CD4-positive, alpha-beta memory T cell (primary cell): ENCODE measurements around the gene CCM2. TPM values are rescaled to one million over a fixed set of nuclear protein-coding genes. Genes with fewer than 3 reads are reported as not detected.

Experiments used
- CTCF ChIA-PET: fragments of 350-600 bp; sonication (Branson Sonifier 250); formaldehyde crosslinking; loops from one replicate; lab custom pipeline; 2021; ENCODE audit warnings: inconsistent platforms; ENCODE audit not compliant: partially characterized antibody; lab: Charles Lee
- POLR2A ChIA-PET: fragments of 350-600 bp; sonication (Branson Sonifier 250); formaldehyde crosslinking; loops from one replicate; lab custom pipeline; 2021; ENCODE audit not compliant: partially characterized antibody; lab: Charles Lee
- DNase-seq, 5 donors: peaks; one replicate each; pipeline versions ENCODE4 v3.0.0 to v3.0.0-alpha.2; 2020 to 2022; ENCODE audit warnings: mixed read lengths in 1 of 5
- H3K27ac ChIP-seq: one replicate; pipeline ENCODE4 v1.7.0; 2013; ENCODE audit warnings: low read depth, low read length
- H3K27me3 ChIP-seq: 2 replicates; pipeline ENCODE4 v1.7.0; 2013; ENCODE audit warnings: mild to moderate bottlenecking, low read length, moderate library complexity; ENCODE audit not compliant: insufficient read depth
- H3K36me3 ChIP-seq: 2 replicates; pipeline ENCODE4 v1.7.0; 2013; ENCODE audit warnings: mild to moderate bottlenecking, low read length, moderate library complexity; ENCODE audit not compliant: insufficient read depth
- H3K4me1 ChIP-seq: 2 replicates; pipeline ENCODE4 v1.7.0; 2013; ENCODE audit warnings: mild to moderate bottlenecking, low read length, moderate library complexity; ENCODE audit not compliant: insufficient read depth
- H3K4me3 ChIP-seq, 2 donors: one replicate each; pipeline ENCODE4 v1.7.0; 2013; ENCODE audit warnings: low read length in 2 of 2, mild to moderate bottlenecking in 1 of 2
- H3K9me3 ChIP-seq, 2 donors: one replicate each; pipeline ENCODE4 v1.7.0; 2013; ENCODE audit warnings: low read length in 2 of 2, control low read depth in 1 of 2; ENCODE audit not compliant: control insufficient read depth in 1 of 2
- H3K27ac Mint-ChIP-seq, 7 donors: one replicate each; pipeline ENCODE4 v1.8.0; 2020 to 2021; ENCODE audit warnings: mixed read lengths in 7 of 7, mild to moderate bottlenecking in 6 of 7, inconsistent platforms in 3 of 7, moderate library complexity in 3 of 7
- H3K27me3 Mint-ChIP-seq, 2 donors: one replicate each; pipeline ENCODE4 v1.8.0; 2020 to 2021; ENCODE audit warnings: mixed read lengths in 2 of 2
- H3K36me3 Mint-ChIP-seq, 2 donors: one replicate each; pipeline ENCODE4 v1.8.0; 2020 to 2021; ENCODE audit warnings: mixed read lengths in 2 of 2, inconsistent platforms in 1 of 2, mild to moderate bottlenecking in 1 of 2
- H3K4me1 Mint-ChIP-seq, 4 donors: one replicate each; pipeline ENCODE4 v1.8.0; 2020 to 2021; ENCODE audit warnings: mixed read lengths in 4 of 4, mild to moderate bottlenecking in 1 of 4
- H3K4me3 Mint-ChIP-seq, 8 donors: one replicate each; pipeline ENCODE4 v1.8.0; 2020 to 2021; ENCODE audit warnings: mixed read lengths in 8 of 8, mild to moderate bottlenecking in 7 of 8, moderate library complexity in 6 of 8, inconsistent platforms in 3 of 8
- H3K9me3 Mint-ChIP-seq, 8 donors: one replicate each; pipeline ENCODE4 v1.8.0; 2020 to 2021; ENCODE audit warnings: mixed read lengths in 8 of 8, mild to moderate bottlenecking in 5 of 8, inconsistent platforms in 3 of 8, moderate library complexity in 1 of 8
- intact Hi-C: fragments of 100-400 bp; cut with micrococcal nuclease; formaldehyde crosslinking; loops from one replicate; pipeline ENCODE4 v1.15.1; 2023
- polyA plus RNA-seq, 2 donors: library from polyadenylated mRNA; unstranded; fragments of 300-500 nt; fragmentation: Illumina TruSeq; gene quantifications; one replicate each; pipeline ENCODE4 v1.2.3, GENCODE V29; 2021
- total RNA-seq, 2 experiments: library from RNA; stranded (reverse); gene quantifications; one replicate each; pipeline ENCODE4 v1.2.3, GENCODE V29; 2021

The CCM2 gene
- total and polyA plus RNA-seq, 4 experiments from 2014 or later: 82.1 to 200 (median 142) TPM

- H3K9me3 Mint-ChIP-seq: peaks cover 0 to 1% (median 0%) of the 10 kb centered on the region in 8 donors
- ChIA-PET CTCF (interaction anchor here (1.0 to 4.8 kb wide), 3 partner anchors 12 to 75 kb away, joined by 3 to 22 read pairs (median 4); no protein-coding TSS in a partner anchor), POLR2A (interaction anchor here (1.0 to 5.5 kb wide), 3 partner anchors 20 to 75 kb away, joined by 3 to 32 read pairs (median 4); no protein-coding TSS in a partner anchor)
- peaks cover 33 to 67% (median 50%) of the 10 kb centered on the region in 4 donors for H3K4me1 Mint-ChIP-seq
- DNase-seq: no peak
- Histone ChIP-seq H3K4me3 (no peak overlapping the region), H3K27me3 (no peaks in the 10 kb centered on the region), H3K4me1 (peaks cover 20% of the 10 kb centered on the region), H3K27ac (no peak overlapping the region), H3K36me3 (peaks cover 53% of the 10 kb centered on the region), H3K9me3 (no peaks in the 10 kb centered on the region)
- intact Hi-C loops: no loop called here
- no peak overlapping the region for H3K4me3 Mint-ChIP-seq
- no peaks in the 10 kb centered on the region for H3K27me3 Mint-ChIP-seq
- H3K27ac Mint-ChIP-seq: peak overlapping the region in 4 of 7 donors; percentile 3 to 68 (median 42)
- H3K36me3 Mint-ChIP-seq: peaks cover 45 to 76% of the 10 kb centered on the region in 2 donors
Observed at GRCh38 chr7:45048748-45049147, 48.7 kb downstream of the CCM2 start.

- Mint-ChIP-seq H3K4me3 (no peak overlapping the region), H3K27ac (peak overlapping the region in 5 of 7 donors; percentile 20 to 62 (median 25)), H3K4me1 (peaks cover 39 to 74% (median 55%) of the 10 kb centered on the region in 4 donors), H3K36me3 (peaks cover 45 to 76% of the 10 kb centered on the region in 2 donors), H3K27me3 (no peaks in the 10 kb centered on the region), H3K9me3 (peaks cover 0 to 1% (median 0%) of the 10 kb centered on the region in 8 donors)
- intact Hi-C loops: no loop called here
- DNase-seq: no peak
- no peaks in the 10 kb centered on the region for H3K27me3 ChIP-seq
- ChIA-PET CTCF (interaction anchor here (4.8 kb wide), 1 partner anchor 76 kb away, joined by 22 read pairs; no protein-coding TSS in a partner anchor), POLR2A (interaction anchor here (1.0 to 5.5 kb wide), 3 partner anchors 22 to 77 kb away, joined by 3 to 32 read pairs (median 4); no protein-coding TSS in a partner anchor)
- H3K4me3 ChIP-seq: no peak overlapping the region
- peaks cover 59% of the 10 kb centered on the region for H3K36me3 ChIP-seq
- no peak overlapping the region for H3K27ac ChIP-seq
- H3K4me1 ChIP-seq: peaks cover 33% of the 10 kb centered on the region
- no peaks in the 10 kb centered on the region for H3K9me3 ChIP-seq
Observed at GRCh38 chr7:45050198-45050597, 50.2 kb downstream of the CCM2 start.

GRCh38 chr7:45052011-45052410 is 52.0 kb downstream of the CCM2 start:
- ChIA-PET CTCF (interaction anchor here (1.5 to 4.8 kb wide), 2 partner anchors 69 to 78 kb away, joined by 3 to 22 read pairs; no protein-coding TSS in a partner anchor), POLR2A (interaction anchor here (1.0 to 5.5 kb wide), 5 partner anchors 20 to 78 kb away, joined by 3 to 32 read pairs (median 4); no protein-coding TSS in a partner anchor)
- Mint-ChIP-seq H3K27me3 (no peaks in the 10 kb centered on the region), H3K4me3 (no peak overlapping the region), H3K36me3 (peaks cover 42 to 69% of the 10 kb centered on the region in 2 donors), H3K4me1 (peaks cover 43 to 79% (median 61%) of the 10 kb centered on the region in 4 donors), H3K9me3 (peaks cover 0 to 1% (median 0%) of the 10 kb centered on the region in 8 donors), H3K27ac (peak overlapping the region in 5 of 7 donors; percentile 11 to 79 (median 60))
- no peaks in the 10 kb centered on the region for H3K9me3 ChIP-seq
- H3K36me3 ChIP-seq: peaks cover 50% of the 10 kb centered on the region
- no peak for DNase-seq
- intact Hi-C loops: no loop called here
- H3K4me1 ChIP-seq: peaks cover 48% of the 10 kb centered on the region
- no peak overlapping the region for H3K27ac ChIP-seq
- H3K4me3 ChIP-seq: no peak overlapping the region
- no peaks in the 10 kb centered on the region for H3K27me3 ChIP-seq

- intact Hi-C loops: no loop called here
- peaks cover 41 to 69% of the 10 kb centered on the region in 2 donors for H3K36me3 Mint-ChIP-seq
- Histone ChIP-seq H3K27ac (no peak overlapping the region), H3K4me1 (peaks cover 55% of the 10 kb centered on the region), H3K27me3 (no peaks in the 10 kb centered on the region), H3K36me3 (peaks cover 43% of the 10 kb centered on the region), H3K4me3 (no peak overlapping the region), H3K9me3 (no peaks in the 10 kb centered on the region)
- CTCF ChIA-PET: interaction anchor here (0.9 to 1.7 kb wide), 7 partner anchors 16 to 83 kb away, joined by 3 to 6 read pairs (median 3); no protein-coding TSS in a partner anchor
- no peak for DNase-seq
- H3K4me1 Mint-ChIP-seq: peaks cover 50 to 83% (median 67%) of the 10 kb centered on the region in 4 donors
- H3K9me3 Mint-ChIP-seq: peaks cover 0 to 1% (median 0%) of the 10 kb centered on the region in 8 donors
- H3K4me3 Mint-ChIP-seq: no peak overlapping the region
- POLR2A ChIA-PET: interaction anchor here (1.0 to 5.5 kb wide), 8 partner anchors 13 to 447 kb away, joined by 3 to 32 read pairs (median 4); partner anchors contain the start of gene OGDH
- peak overlapping the region in 6 of 7 donors; percentile 31 to 82 (median 62) for H3K27ac Mint-ChIP-seq
- H3K27me3 Mint-ChIP-seq: no peaks in the 10 kb centered on the region
Observed at GRCh38 chr7:45053401-45053800, 53.4 kb downstream of the CCM2 start.

- H3K4me1 ChIP-seq: peaks cover 55% of the 10 kb centered on the region
- Mint-ChIP-seq H3K27me3 (no peaks in the 10 kb centered on the region), H3K27ac (peak overlapping the region in 6 of 7 donors; percentile 31 to 80 (median 62)), H3K9me3 (peaks cover 0 to 1% (median 0%) of the 10 kb centered on the region in 8 donors), H3K4me1 (peaks cover 51 to 83% (median 69%) of the 10 kb centered on the region in 4 donors), H3K4me3 (no peak overlapping the region), H3K36me3 (peaks cover 41 to 70% of the 10 kb centered on the region in 2 donors)
- no peak overlapping the region for H3K27ac ChIP-seq
- POLR2A ChIA-PET: interaction anchor here (1.1 to 2.1 kb wide), 6 partner anchors 12 to 448 kb away, joined by 3 to 9 read pairs (median 3); partner anchors contain the start of gene OGDH
- CTCF ChIA-PET: interaction anchor here (0.9 to 1.8 kb wide), 7 partner anchors 9 to 81 kb away, joined by 3 to 6 read pairs (median 4); no protein-coding TSS in a partner anchor
- no peak overlapping the region for H3K4me3 ChIP-seq
- peaks cover 39% of the 10 kb centered on the region for H3K36me3 ChIP-seq
- H3K9me3 ChIP-seq: no peaks in the 10 kb centered on the region
- intact Hi-C loops: no loop called here
- no peaks in the 10 kb centered on the region for H3K27me3 ChIP-seq
- DNase-seq: no peak
Observed at GRCh38 chr7:45053941-45054340, 53.9 kb downstream of the CCM2 start.

- intact Hi-C loops: no loop called here
- H3K4me3 Mint-ChIP-seq: peak overlapping the region in 3 of 8 donors; percentile 3 to 43 (median 3)
Observed at GRCh38 chr7:45054442-45054841, 54.4 kb downstream of the CCM2 start.

More at GRCh38 chr7:45054442-45054841, 54.4 kb downstream of the CCM2 start:
- Histone ChIP-seq H3K27ac (no peak overlapping the region), H3K9me3 (no peaks in the 10 kb centered on the region), H3K36me3 (peaks cover 34% of the 10 kb centered on the region), H3K27me3 (no peaks in the 10 kb centered on the region), H3K4me3 (no peak overlapping the region), H3K4me1 (peaks cover 60% of the 10 kb centered on the region)
- Mint-ChIP-seq H3K4me1 (peaks cover 50 to 84% (median 65%) of the 10 kb centered on the region in 4 donors), H3K9me3 (peaks cover 0 to 1% (median 0%) of the 10 kb centered on the region in 8 donors), H3K27ac (peak overlapping the region; percentile 37 to 88 (median 79)), H3K27me3 (no peaks in the 10 kb centered on the region), H3K36me3 (peaks cover 41 to 68% of the 10 kb centered on the region in 2 donors)
- ChIA-PET CTCF (interaction anchor here (0.9 to 1.8 kb wide), 5 partner anchors 10 to 81 kb away, joined by 3 to 11 read pairs (median 4); no protein-coding TSS in a partner anchor), POLR2A (interaction anchor here (1.2 to 2.1 kb wide), 4 partner anchors 12 to 117 kb away, joined by 3 to 9 read pairs (median 3); no protein-coding TSS in a partner anchor)
- no peak for DNase-seq
